ENCODE results near the gene LRP1B.

GRCh38 chr2:141610564-141611175 is 520.1 kb downstream of the LRP1B start:
- TF ChIP-seq CREB5 (CRISPR knock-in tag; IDR thresholded peaks at IDR 0.05; ENCODE audit: low read depth) = no peak
- TF ChIP-seq PATZ1 (CRISPR knock-in tag; IDR thresholded peaks at IDR 0.05; ENCODE audit: borderline replicate concordance) = no peak
- no peak for TF ChIP-seq BACH2 (CRISPR knock-in tag; IDR thresholded peaks at IDR 0.05; ENCODE audit: borderline replicate concordance)
- no peak for TF ChIP-seq ZFP3 (CRISPR knock-in tag; IDR thresholded peaks at IDR 0.05)
- no peak for TF ChIP-seq PPARA (CRISPR knock-in tag; IDR thresholded peaks at IDR 0.05; ENCODE audit: borderline replicate concordance)
- TF ChIP-seq ZNF8 (CRISPR knock-in tag; IDR thresholded peaks at IDR 0.05) = no peak
- no peak for TF ChIP-seq CSRNP3 (CRISPR knock-in tag; IDR thresholded peaks at IDR 0.05)
- TF ChIP-seq ESRRG (CRISPR knock-in tag; IDR thresholded peaks at IDR 0.05) = no peak
- TF ChIP-seq TOX (CRISPR knock-in tag; IDR thresholded peaks at IDR 0.05; ENCODE audit: borderline replicate concordance) = no peak
- TF ChIP-seq ARNTL (CRISPR knock-in tag; IDR thresholded peaks at IDR 0.05; ENCODE audit: borderline replicate concordance, low read depth) = no peak

All from SK-N-SH treated with all-trans-retinoic acid at 6 μM for 48 hours (cell line).